22Rv1 (cell line): ENCODE results near the gene RNF150.

ENCODE experiments used
- ZFX ChIP-seq: fragments of 450-650 bp; IDR thresholded peaks from 2 replicates; pipeline ENCODE4 v1.6.1; 2017; ENCODE audit warnings: antibody characterized with exemption, borderline replicate concordance
- TF ChIP-seq, protein P1 (sequence below): fragments of 450-650 bp; IDR thresholded peaks from 2 replicates; pipeline ENCODE4 v1.5.1; 2017; ENCODE audit warnings: mild to moderate bottlenecking

DNA sequence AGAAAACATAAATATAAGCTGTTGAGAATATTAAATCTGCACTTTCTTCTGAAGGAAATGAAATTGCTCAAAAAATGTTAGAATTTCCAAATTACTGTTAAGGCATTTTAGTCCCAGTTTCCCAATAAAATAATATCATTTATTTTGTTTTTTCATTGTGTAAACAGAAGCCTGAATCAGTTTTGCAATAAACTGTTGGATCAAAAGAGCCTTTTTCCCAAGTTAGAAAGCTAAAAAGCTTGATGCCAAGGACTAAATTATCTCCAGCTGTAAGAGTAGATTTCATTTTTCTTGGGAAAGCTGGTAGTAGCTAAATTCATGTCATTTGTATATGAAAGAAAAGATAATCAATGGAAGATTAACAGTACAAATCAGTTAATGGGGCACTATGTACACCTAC lies 95.8 kb downstream of the RNF150 start:
- TF ChIP-seq, protein P1, sequence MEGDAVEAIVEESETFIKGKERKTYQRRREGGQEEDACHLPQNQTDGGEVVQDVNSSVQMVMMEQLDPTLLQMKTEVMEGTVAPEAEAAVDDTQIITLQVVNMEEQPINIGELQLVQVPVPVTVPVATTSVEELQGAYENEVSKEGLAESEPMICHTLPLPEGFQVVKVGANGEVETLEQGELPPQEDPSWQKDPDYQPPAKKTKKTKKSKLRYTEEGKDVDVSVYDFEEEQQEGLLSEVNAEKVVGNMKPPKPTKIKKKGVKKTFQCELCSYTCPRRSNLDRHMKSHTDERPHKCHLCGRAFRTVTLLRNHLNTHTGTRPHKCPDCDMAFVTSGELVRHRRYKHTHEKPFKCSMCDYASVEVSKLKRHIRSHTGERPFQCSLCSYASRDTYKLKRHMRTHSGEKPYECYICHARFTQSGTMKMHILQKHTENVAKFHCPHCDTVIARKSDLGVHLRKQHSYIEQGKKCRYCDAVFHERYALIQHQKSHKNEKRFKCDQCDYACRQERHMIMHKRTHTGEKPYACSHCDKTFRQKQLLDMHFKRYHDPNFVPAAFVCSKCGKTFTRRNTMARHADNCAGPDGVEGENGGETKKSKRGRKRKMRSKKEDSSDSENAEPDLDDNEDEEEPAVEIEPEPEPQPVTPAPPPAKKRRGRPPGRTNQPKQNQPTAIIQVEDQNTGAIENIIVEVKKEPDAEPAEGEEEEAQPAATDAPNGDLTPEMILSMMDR = no peak
- TF ChIP-seq ZFX = no peak
